Esophagus (tissue), 2 donors: Measurements from ENCODE around the gene OPCML. TPM values are rescaled to one million over a fixed set of nuclear protein-coding genes. Genes with fewer than 3 reads are reported as not detected.

Experiments
- H3K27ac ChIP-seq, 2 donors: one replicate each; pipeline ENCODE4 v1.5.1; 2013; ENCODE audit warnings: low read depth in 2 of 2, mild to moderate bottlenecking in 2 of 2, inconsistent platforms in 1 of 2, low read length in 1 of 2, moderate library complexity in 1 of 2
- H3K27me3 ChIP-seq, 2 donors: one replicate each; pipeline ENCODE4 v1.6.1; 2013; ENCODE audit warnings: low read length in 2 of 2, control low read depth in 1 of 2, mild to moderate bottlenecking in 1 of 2; ENCODE audit not compliant: insufficient read depth in 2 of 2, control insufficient read depth in 1 of 2
- H3K36me3 ChIP-seq, 2 donors: one replicate each; pipeline ENCODE4 v1.6.1; 2013; ENCODE audit warnings: low read length in 1 of 2; ENCODE audit not compliant: control insufficient read depth in 2 of 2, insufficient read depth in 2 of 2
- H3K4me1 ChIP-seq, 2 donors: one replicate each; pipeline ENCODE4 v1.6.1; 2013; ENCODE audit warnings: low read length in 1 of 2; ENCODE audit not compliant: control insufficient read depth in 2 of 2, insufficient read depth in 2 of 2
- H3K4me3 ChIP-seq, 2 donors: one replicate each; pipeline ENCODE4 v1.5.1; 2013; ENCODE audit warnings: low read length in 2 of 2, mild to moderate bottlenecking in 2 of 2, low read depth in 1 of 2, moderate library complexity in 1 of 2
- H3K9me3 ChIP-seq, 2 donors: one replicate each; pipeline ENCODE4 v1.6.1; 2013; ENCODE audit warnings: mild to moderate bottlenecking in 2 of 2, low read depth in 1 of 2, low read length in 1 of 2, moderate library complexity in 1 of 2; ENCODE audit not compliant: control insufficient read depth in 2 of 2, insufficient read depth in 1 of 2
- WGBS, 2 donors: extraction: QIAGEN DNeasy Blood & Tissue Kit; methylation state at CpG; one replicate each; pipeline ENCODE4 v1.1.7; 2013; 5-methylcytosine and 5-hydroxymethylcytosine counted together
- polyA plus RNA-seq, 2 donors: library from polyadenylated mRNA; stranded (reverse); fragments of 200-250 nt; gene quantifications; one replicate each; pipeline ENCODE4 v1.2.3, GENCODE V29; 2013
- donor health status: healthy with polysubstance abuse.
- donor health status: Bipolar disorder and iron deficiency.

The OPCML gene
- polyA plus RNA-seq, 2 donors: 0.04 to 0.05 TPM

DNA sequence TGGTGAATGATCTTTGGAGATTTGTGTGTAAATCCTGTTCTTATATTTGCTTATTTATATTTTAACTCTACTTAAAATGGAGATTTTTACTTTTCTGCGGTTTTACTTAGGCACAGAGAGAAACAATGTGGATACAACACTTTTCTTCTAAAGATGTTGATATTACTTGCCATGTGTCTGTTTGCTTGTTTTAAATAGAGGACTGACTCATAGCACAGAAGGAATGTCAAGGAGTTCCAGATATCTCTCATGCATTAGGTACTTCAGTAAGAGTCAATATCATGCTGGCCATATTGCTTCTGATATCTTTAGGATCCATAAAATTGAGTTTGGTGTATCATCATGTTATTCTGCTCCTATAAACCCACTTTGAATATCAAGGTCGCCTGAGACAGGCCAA, 395.0 kb downstream of the OPCML start:
- Histone ChIP-seq H3K9me3 (no peaks in the 10 kb centered on the region), H3K4me3 (no peak overlapping the region), H3K27ac (no peak overlapping the region), H3K4me1 (no peaks in the 10 kb centered on the region), H3K36me3 (no peaks in the 10 kb centered on the region), H3K27me3 (no peaks in the 10 kb centered on the region)
- WGBS, 2 donors: 62 to 67% methylated on average over 2 of the region's 2 CpGs

DNA sequence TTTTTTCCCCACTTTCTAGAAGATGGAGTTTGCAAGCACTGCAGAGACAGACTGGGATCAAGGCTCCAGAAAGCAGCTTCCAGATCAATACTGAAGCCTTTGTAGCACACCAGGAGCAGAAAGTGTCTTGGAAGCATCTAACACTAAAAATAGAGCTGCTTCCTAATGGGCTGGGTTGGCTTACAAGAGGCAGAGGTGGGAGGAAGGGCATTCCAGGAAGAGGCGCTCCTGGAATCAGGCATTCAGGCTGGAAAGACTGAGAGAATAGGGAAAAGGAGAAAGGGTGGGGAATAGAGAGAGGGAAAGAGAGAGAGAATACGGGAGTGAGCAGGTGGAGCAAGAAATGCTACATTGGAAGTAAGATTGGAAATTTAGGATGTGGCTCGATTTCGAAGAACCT, 395.9 kb downstream of the OPCML start:
- H3K36me3 ChIP-seq: no peaks in the 10 kb centered on the region
- no peak overlapping the region for H3K4me3 ChIP-seq
- H3K27me3 ChIP-seq: no peaks in the 10 kb centered on the region
- H3K27ac ChIP-seq: no peak overlapping the region
- 68 to 70% methylated on average over 4 of the region's 4 CpGs for WGBS, 2 donors
- H3K9me3 ChIP-seq: no peaks in the 10 kb centered on the region
- H3K4me1 ChIP-seq: no peaks in the 10 kb centered on the region

DNA sequence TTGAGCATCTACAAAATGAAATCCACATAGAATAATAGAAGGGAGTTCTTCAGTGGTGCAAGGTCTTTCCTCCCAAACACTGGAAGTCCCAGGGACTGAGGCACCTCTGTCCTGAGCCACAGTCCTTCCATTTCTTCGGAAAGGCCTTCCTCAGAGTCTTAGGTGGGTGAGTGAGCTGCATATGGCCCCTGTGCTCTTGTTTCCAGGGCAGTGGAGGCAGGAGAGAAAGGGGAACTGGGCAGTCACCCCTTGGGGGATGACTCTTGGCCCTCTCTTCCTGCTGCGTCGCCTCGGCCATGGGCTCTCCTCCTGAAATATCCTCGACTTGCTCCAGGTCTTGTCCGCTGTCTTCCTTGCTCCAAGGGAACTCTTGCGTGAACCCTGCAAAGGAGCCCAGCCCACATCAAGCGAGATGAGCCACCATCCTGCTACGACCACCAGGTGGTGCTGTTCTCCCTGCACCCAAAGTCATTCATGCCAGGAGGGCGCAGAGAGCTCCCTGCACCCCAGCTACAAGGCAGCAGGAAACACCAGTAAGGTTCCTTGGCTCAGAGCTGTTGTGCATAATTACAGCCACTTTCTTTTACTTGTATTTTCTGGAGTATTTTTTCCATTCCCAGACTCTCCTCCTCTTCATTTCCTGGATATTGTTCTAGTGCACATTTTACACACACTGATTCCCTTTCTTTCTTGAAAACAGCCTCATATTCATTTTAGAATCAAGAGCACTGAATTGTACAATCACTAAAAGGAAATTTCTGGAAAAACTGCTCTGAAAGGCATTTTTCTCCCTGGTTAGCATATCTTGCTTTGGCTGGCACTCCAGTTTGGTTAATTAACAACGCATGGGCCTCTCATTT, 397.8 kb downstream of the OPCML start:
- 18 to 25% methylated on average over 11 of the region's 11 CpGs for WGBS, 2 donors

DNA sequence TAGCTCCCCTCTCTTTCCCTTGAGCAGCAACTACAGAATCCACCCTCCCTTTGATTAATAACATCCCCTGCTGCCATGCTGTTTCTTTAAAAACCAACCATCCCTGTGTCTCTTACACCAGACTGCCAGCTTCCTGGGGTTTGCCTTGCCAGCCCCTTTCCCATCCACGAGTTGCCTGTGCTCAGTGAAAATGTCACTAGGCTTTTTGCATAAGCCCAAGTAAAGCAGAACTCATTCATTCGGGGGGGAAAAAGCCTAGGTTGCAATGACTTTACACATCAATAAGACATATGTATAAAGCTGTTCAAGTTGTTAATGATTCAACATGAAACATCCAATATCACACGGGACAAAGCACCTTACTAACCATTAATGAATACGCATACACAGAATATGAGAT, 398.7 kb downstream of the OPCML start:
- 73 to 77% methylated on average over 4 of the region's 4 CpGs for WGBS, 2 donors
- Histone ChIP-seq H3K9me3 (no peaks in the 10 kb centered on the region), H3K27ac (no peak overlapping the region), H3K4me1 (no peaks in the 10 kb centered on the region), H3K36me3 (no peaks in the 10 kb centered on the region), H3K27me3 (no peaks in the 10 kb centered on the region), H3K4me3 (no peak overlapping the region)

More for the DNA sequence above, 397.8 kb downstream of the OPCML start:
- Histone ChIP-seq H3K4me1 (no peaks in the 10 kb centered on the region), H3K4me3 (no peak overlapping the region), H3K27me3 (no peaks in the 10 kb centered on the region), H3K9me3 (no peaks in the 10 kb centered on the region), H3K27ac (no peak overlapping the region), H3K36me3 (no peaks in the 10 kb centered on the region)

DNA sequence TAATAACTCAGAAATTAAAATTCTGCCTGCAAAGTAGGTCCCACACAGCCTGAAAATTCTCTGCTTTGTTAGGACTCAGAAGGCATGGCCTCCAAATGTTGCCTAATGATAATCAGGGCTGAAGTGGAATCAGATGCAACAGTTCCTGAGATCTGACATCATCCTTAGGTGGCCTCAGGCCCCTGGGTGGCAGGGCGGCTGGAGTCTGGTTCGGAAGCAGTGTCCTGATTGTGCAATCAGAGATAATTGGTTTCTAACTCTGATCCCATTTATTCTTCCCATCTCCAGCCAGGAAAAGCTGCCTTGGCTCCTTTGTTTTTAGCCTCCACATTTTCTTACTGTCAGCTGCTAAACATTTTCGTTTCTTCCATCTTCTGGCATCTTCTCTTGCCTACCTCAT, 399.3 kb downstream of the OPCML start:
- H3K27ac ChIP-seq: no peak overlapping the region
- WGBS, 2 donors: 52 to 58% methylated on average over 3 of the region's 3 CpGs
- no peak overlapping the region for H3K4me3 ChIP-seq
- H3K36me3 ChIP-seq: no peaks in the 10 kb centered on the region
- H3K9me3 ChIP-seq: no peaks in the 10 kb centered on the region
- no peaks in the 10 kb centered on the region for H3K4me1 ChIP-seq
- no peaks in the 10 kb centered on the region for H3K27me3 ChIP-seq

DNA sequence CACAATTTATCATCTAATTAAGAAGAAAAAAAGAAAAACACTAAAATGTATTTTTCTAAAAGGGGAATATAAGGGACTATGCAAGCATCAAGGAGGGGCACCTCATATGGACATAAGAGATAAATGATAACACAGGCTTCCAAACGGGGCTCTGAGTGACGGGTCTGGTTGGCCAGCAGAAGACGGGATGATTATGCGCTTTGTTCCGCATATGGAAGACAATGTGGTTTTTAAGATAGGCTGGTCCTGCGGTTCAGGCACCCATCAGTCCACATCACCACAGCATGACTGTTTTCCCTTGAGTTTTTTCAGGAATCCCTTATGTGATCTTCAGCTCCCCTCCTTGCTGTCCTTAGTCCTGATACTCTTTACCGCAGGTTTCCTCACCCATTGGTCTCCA, 404.6 kb downstream of the OPCML start:
- Histone ChIP-seq H3K27me3 (no peaks in the 10 kb centered on the region), H3K4me1 (no peaks in the 10 kb centered on the region), H3K9me3 (no peaks in the 10 kb centered on the region), H3K4me3 (no peak overlapping the region), H3K36me3 (no peaks in the 10 kb centered on the region), H3K27ac (no peak overlapping the region)
- WGBS, 2 donors: 81 to 82% methylated on average over 7 of the region's 7 CpGs

DNA sequence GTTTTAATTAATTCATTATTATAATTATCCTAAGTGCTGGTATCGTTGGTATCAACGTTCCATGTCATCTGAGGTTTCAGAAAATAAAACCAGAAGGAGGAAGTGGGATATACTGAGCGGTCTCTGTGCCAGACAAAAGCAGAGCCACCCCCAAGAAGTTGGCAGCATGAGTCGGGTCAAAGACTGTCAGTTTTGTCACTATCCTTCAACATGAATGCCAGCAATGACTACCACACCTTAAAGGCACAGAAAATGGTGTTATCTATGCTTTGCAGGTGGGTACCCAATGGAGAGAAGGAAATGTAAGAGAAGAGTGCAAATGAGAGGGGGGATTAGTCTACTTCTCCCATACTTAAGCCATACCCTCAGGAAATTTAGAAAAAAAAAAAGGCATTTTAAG, 408.5 kb downstream of the OPCML start:
- no peak overlapping the region for H3K4me3 ChIP-seq
- H3K27ac ChIP-seq: no peak overlapping the region
- no peaks in the 10 kb centered on the region for H3K4me1 ChIP-seq
- no peaks in the 10 kb centered on the region for H3K27me3 ChIP-seq
- H3K9me3 ChIP-seq: no peaks in the 10 kb centered on the region
- WGBS, 2 donors: 45 to 54% methylated on average over 4 of the region's 4 CpGs
- no peaks in the 10 kb centered on the region for H3K36me3 ChIP-seq

DNA sequence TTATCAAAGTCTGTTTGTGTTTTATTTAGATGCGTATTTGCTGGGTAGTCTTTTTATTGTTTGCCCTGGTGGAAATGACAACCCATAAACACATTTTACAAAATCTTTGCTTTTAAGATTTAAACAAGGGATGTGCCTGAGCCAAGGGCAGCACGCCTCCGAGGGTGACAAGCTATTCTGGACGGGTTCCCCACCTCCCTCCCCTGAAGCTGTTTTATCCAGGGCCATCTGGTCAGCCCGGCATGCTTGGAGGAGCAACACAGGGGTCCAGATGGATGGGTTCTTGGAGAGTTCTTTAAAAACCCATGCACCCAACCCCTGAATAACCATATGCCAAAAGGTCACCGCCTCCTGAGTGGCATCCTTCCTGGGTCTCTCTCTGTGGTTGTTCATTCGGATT, 408.9 kb downstream of the OPCML start:
- no peak overlapping the region for H3K4me3 ChIP-seq
- H3K27ac ChIP-seq: no peak overlapping the region
- WGBS, 2 donors: 56 to 63% methylated on average over 7 of the region's 7 CpGs
- H3K9me3 ChIP-seq: no peaks in the 10 kb centered on the region
- H3K4me1 ChIP-seq: no peaks in the 10 kb centered on the region
- H3K36me3 ChIP-seq: no peaks in the 10 kb centered on the region
- no peaks in the 10 kb centered on the region for H3K27me3 ChIP-seq

DNA sequence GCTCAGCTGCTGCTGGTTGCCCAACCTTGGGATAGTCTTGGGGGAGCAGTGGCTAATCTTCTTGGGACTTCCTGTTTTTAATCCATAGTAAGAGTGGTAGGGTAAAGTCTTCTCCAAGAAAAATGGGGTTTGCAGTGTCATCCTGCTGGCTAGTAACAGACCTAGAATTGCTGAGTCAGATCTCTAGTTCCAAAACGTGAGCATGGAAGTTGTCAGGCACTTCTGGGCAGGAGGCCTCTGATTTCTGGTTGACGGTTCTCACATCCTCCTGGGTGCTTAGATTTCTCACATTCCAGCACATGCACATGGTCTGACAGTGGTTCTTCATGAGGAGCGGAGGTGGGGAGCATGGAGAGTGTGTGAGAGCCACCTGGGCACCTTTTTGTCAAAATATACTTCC, 410.0 kb downstream of the OPCML start:
- Histone ChIP-seq H3K27me3 (no peaks in the 10 kb centered on the region), H3K9me3 (no peaks in the 10 kb centered on the region), H3K27ac (no peak overlapping the region), H3K36me3 (no peaks in the 10 kb centered on the region), H3K4me1 (no peaks in the 10 kb centered on the region), H3K4me3 (no peak overlapping the region)
- 31 to 54% methylated on average over 3 of the region's 3 CpGs for WGBS, 2 donors
